AML-193 (cell line): Measurements from ENCODE around the gene TSPAN9.

Experiments
- DNase-seq, 2 experiments: peaks; one replicate each; lab custom pipeline; 2025; lab: John Stamatoyannopoulos, UW

Gene TSPAN9

GRCh38 chr12:3316776-3317480 lies 239.7 kb downstream of the TSPAN9 start:
- no peak for DNase-seq

GRCh38 chr12:3317481-3317815 lies 240.3 kb downstream of the TSPAN9 start:
- no peak for DNase-seq

- no peak for DNase-seq
These were observed 240.8 kb downstream of the TSPAN9 start for GRCh38 chr12:3317841-3318501.

- DNase-seq: no peak
These were observed 242.7 kb downstream of the TSPAN9 start for GRCh38 chr12:3319723-3320492.

- DNase-seq: no peak
These were observed 243.8 kb downstream of the TSPAN9 start for GRCh38 chr12:3320881-3321509.

GRCh38 chr12:3321881-3322280 lies 244.7 kb downstream of the TSPAN9 start:
- DNase-seq: no peak

GRCh38 chr12:3323002-3323685 lies 246.0 kb downstream of the TSPAN9 start:
- no peak for DNase-seq

- no peak for DNase-seq
These were observed 248.6 kb downstream of the TSPAN9 start for GRCh38 chr12:3325736-3326135.

- DNase-seq: no peak
These were observed 249.1 kb downstream of the TSPAN9 start for GRCh38 chr12:3326156-3326849.

GRCh38 chr12:3326850-3327780 lies 249.9 kb downstream of the TSPAN9 start:
- DNase-seq: no peak

GRCh38 chr12:3328081-3328480 lies 250.9 kb downstream of the TSPAN9 start:
- no peak for DNase-seq

GRCh38 chr12:3328571-3328970 lies 251.4 kb downstream of the TSPAN9 start:
- no peak for DNase-seq

- no peak for DNase-seq
These were observed 252.2 kb downstream of the TSPAN9 start for GRCh38 chr12:3329361-3329760.

GRCh38 chr12:3330976-3331510 lies 253.9 kb downstream of the TSPAN9 start:
- DNase-seq: no peak

GRCh38 chr12:3332188-3332587 lies 255.0 kb downstream of the TSPAN9 start:
- DNase-seq: no peak

- no peak for DNase-seq
These were observed 256.4 kb downstream of the TSPAN9 start for GRCh38 chr12:3333583-3333982.

- no peak for DNase-seq
These were observed 256.8 kb downstream of the TSPAN9 start for GRCh38 chr12:3333991-3334391.

GRCh38 chr12:3335078-3335487 lies 257.9 kb downstream of the TSPAN9 start:
- DNase-seq: no peak
